Measurements from ENCODE around the gene ASAP3. TPM values are rescaled to one million over a fixed set of nuclear protein-coding genes. Genes with fewer than 3 reads are reported as not detected.

Gene ASAP3
- total and polyA plus RNA-seq, 2 of the 13 experiments (the other 11 are each of a cell fraction or from before 2014, with no cell fraction given): 32.6 to 37.0 TPM

DNA sequence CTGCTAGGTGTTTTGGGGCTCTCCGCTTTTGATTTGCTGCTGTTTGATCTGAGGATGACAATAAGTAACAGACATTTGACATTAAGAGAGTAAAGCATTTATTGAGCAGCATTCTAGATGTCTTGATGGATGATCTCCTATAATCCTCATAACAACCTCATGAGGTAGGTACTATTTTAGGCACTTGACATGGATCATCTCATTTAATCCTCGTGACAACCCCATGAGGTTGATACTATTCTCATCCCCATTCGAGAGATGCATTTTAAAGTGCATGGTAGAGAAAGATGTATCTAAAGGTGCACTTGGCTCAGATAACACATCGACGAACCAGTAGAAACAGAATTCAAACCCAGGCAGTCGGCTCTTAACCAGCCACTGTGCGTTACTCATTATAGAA is 86.1 kb downstream of the ASAP3 start (continued):
- TF ChIP-seq ETS1 (CRISPR knock-in tag; IDR thresholded peaks at IDR 0.05) (no peak), ZNF672 (CRISPR knock-in tag; IDR thresholded peaks at IDR 0.05) (no peak), STAT5B (CRISPR knock-in tag; IDR thresholded peaks at IDR 0.05) (no peak)

- no peaks in the 10 kb centered on the region for H3K79me2 ChIP-seq (ENCODE audit: insufficient read depth, low read length)
- no peak overlapping the region for H2AFZ ChIP-seq (ENCODE audit: low read length)
- no TSS peak for BruUV-seq (replicated peaks)
- ATAC-seq (no peak), DNase-seq (ENCODE audit: low spot score) (no peak), FAIRE-seq (no peak)
- no peaks in the 10 kb centered on the region for H3K9me3 ChIP-seq (ENCODE audit: low read length)
- H3K27ac ChIP-seq (ENCODE audit: extremely low read length, insufficient read depth, low read length): no peak overlapping the region
- no peak overlapping the region for H3K4me3 ChIP-seq (replicated peaks in 1 of 3; ENCODE audit: insufficient read depth in 1 of 3, low read depth in 2 of 3, low read length in 3 of 3)
- in situ Hi-C loops (cut with HindIII; ENCODE audit: extremely low pct_ligation_motif_present, low pct_unique_long_range_greater_than_20kb) (no loop called here), intact Hi-C loops (cut with micrococcal nuclease; ENCODE audit: unreplicated experiment) (no loop called here)
- no peak overlapping the region for H3K4me2 ChIP-seq (ENCODE audit: low read depth, low read length)
- WGBS (ENCODE audit: low lambda C conversion rate): 98% methylated on average over 2 of the region's 2 CpGs
- POLR2A ChIA-PET: no interaction called here
- H4K20me1 ChIP-seq (ENCODE audit: insufficient read depth, low read length): no peaks in the 10 kb centered on the region
- no peak overlapping the region for H3K9ac ChIP-seq (ENCODE audit: insufficient read depth, low read depth, low read length)
- CTCF ChIA-PET (ENCODE audit: low intra/inter-chr PET ratio, low total read pairs): no interaction called here
- H3K36me3 ChIP-seq (replicated peaks in 1 of 2; ENCODE audit: control insufficient read depth in 1 of 2, insufficient read depth in 2 of 2, low read length in 2 of 2): peaks cover 22 to 60% of the 10 kb centered on the region in 2 experiments
- H3K27me3 ChIP-seq (ENCODE audit: control insufficient read depth in 1 of 2, insufficient read depth in 2 of 2, low read length in 2 of 2): no peaks in the 10 kb centered on the region
- TF ChIP-seq ISL2 (CRISPR knock-in tag; IDR thresholded peaks at IDR 0.05): no peak
- TF ChIP-seq ZNF629 (CRISPR knock-in tag; conservative IDR thresholded peaks at IDR 0.05): peak; percentile 53; the same call in 1 of the 2 replicates
- H3K4me1 ChIP-seq (ENCODE audit: insufficient read depth, low read length): peaks cover 19% of the 10 kb centered on the region; the same call in 1 of the 2 replicates
Observed at GRCh38 chr1:23396380-23396779, 87.6 kb downstream of the ASAP3 start.

DNA sequence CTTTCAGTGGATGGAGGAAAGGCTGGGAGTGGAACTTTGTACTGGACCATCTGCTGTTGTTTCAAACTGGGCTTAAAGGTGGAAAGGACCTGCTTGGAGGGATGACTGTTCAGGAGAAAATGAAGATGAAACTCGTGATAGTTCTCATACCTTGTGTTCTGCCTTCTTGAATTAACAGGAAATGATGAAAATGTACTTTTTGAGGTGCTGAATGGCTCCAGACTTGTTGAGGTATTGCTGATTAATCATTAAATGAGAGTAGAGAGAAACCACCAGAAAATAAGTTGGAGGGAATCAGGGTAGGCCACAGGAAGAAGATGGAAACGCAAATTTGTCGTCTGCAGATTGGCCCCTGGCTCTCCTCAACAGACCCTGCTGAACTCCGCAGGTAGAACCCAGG is 88.1 kb downstream of the ASAP3 start:
- TF ChIP-seq MAFK (conservative IDR thresholded peaks at IDR 0.05 in 1 of 2, IDR thresholded peaks at IDR 0.05 in 1 of 2; ENCODE audit: low read length in 2 of 2): peak; percentile 76 to 78
- peak; percentile 65 for TF ChIP-seq MAFF (IDR thresholded peaks at IDR 0.05; ENCODE audit: low read depth, low read length)
- no peak for TF ChIP-seq ZNF841 (CRISPR knock-in tag; IDR thresholded peaks at IDR 0.05; ENCODE audit: borderline replicate concordance)
- no peaks in the 10 kb centered on the region for H3K9me3 ChIP-seq (ENCODE audit: low read length)
- 94% methylated on average over 4 of the region's 4 CpGs for WGBS (ENCODE audit: low lambda C conversion rate)
- no peaks in the 10 kb centered on the region for H3K79me2 ChIP-seq (ENCODE audit: insufficient read depth, low read length)
- ChIA-PET CTCF (ENCODE audit: low intra/inter-chr PET ratio, low total read pairs) (no interaction called here), POLR2A (no interaction called here)
- no peak for DNase-seq (ENCODE audit: low spot score)
- H3K9ac ChIP-seq (ENCODE audit: insufficient read depth, low read depth, low read length): no peak overlapping the region
- H2AFZ ChIP-seq (ENCODE audit: low read length): no peak overlapping the region
- no peak overlapping the region for H3K4me2 ChIP-seq (ENCODE audit: low read depth, low read length)
- H3K27me3 ChIP-seq (ENCODE audit: control insufficient read depth in 1 of 2, insufficient read depth in 2 of 2, low read length in 2 of 2): no peaks in the 10 kb centered on the region
- no peaks in the 10 kb centered on the region for H4K20me1 ChIP-seq (ENCODE audit: insufficient read depth, low read length)
- ATAC-seq: no peak
- BruUV-seq (replicated peaks): no TSS peak
- no peak for FAIRE-seq
- H3K4me3 ChIP-seq (replicated peaks in 1 of 3; ENCODE audit: insufficient read depth in 1 of 3, low read depth in 2 of 3, low read length in 3 of 3): no peak overlapping the region
- in situ Hi-C loops (cut with HindIII; ENCODE audit: extremely low pct_ligation_motif_present, low pct_unique_long_range_greater_than_20kb) (no loop called here), intact Hi-C loops (cut with micrococcal nuclease; ENCODE audit: unreplicated experiment) (no loop called here)
- peaks cover 22 to 54% of the 10 kb centered on the region in 2 experiments for H3K36me3 ChIP-seq (replicated peaks in 1 of 2; ENCODE audit: control insufficient read depth in 1 of 2, insufficient read depth in 2 of 2, low read length in 2 of 2)
- H3K27ac ChIP-seq (ENCODE audit: extremely low read length, insufficient read depth, low read length): no peak overlapping the region
- peaks cover 19% of the 10 kb centered on the region; the same call in 1 of the 2 replicates for H3K4me1 ChIP-seq (ENCODE audit: insufficient read depth, low read length)

Measured in HepG2 (cell line).